Neural cell (in vitro differentiated cells): ENCODE measurements around the gene TMEM9. TPM values are rescaled to one million over a fixed set of nuclear protein-coding genes. Genes with fewer than 3 reads are reported as not detected.

Experiments used
- H2AFZ ChIP-seq: fragments of 200-600, 300-800 bp; sonication (generic), shearing (Covaris generic); 2 replicates; pipeline ENCODE4 v1.6.0; 2014; ENCODE audit warnings: low read depth, mild to moderate bottlenecking, antibody characterized with exemption, low read length, moderate library complexity
- H3F3A ChIP-seq: fragments of 200-600 bp; shearing (Covaris generic); 2 replicates; pipeline ENCODE4 v1.6.1; 2016; ENCODE audit warnings: mild to moderate bottlenecking, moderate library complexity, mixed read lengths, antibody characterized with exemption, low read length; ENCODE audit not compliant: insufficient read depth, poor library complexity, severe bottlenecking
- H3K27ac ChIP-seq: fragments of 200-600, 300-800 bp; sonication (generic), shearing (Covaris generic); 2 replicates; pipeline ENCODE4 v1.5.1; 2014; ENCODE audit warnings: mild to moderate bottlenecking, low read length, moderate library complexity
- H3K27me3 ChIP-seq: fragments of 300-800, 200-600 bp; sonication (generic), shearing (Covaris generic); 2 replicates; pipeline ENCODE4 v1.6.0; 2014; ENCODE audit warnings: mild to moderate bottlenecking, low read depth, low read length, moderate library complexity; ENCODE audit not compliant: insufficient read depth
- H3K36me3 ChIP-seq: fragments of 300-800, 200-600 bp; sonication (generic), shearing (Covaris generic); 2 replicates; pipeline ENCODE4 v1.5.1; 2014; ENCODE audit warnings: mild to moderate bottlenecking, antibody characterized with exemption, low read length, moderate library complexity; ENCODE audit not compliant: insufficient read depth
- H3K4me2 ChIP-seq: fragments of 300-800, 200-600 bp; sonication (generic), shearing (Covaris generic); 2 replicates; pipeline ENCODE4 v1.6.0; 2014; ENCODE audit warnings: mild to moderate bottlenecking, low read length
- H3K4me3 ChIP-seq: fragments of 300-800, 200-600 bp; sonication (generic), shearing (Covaris generic); 2 replicates; pipeline ENCODE4 v1.5.1; 2014; ENCODE audit warnings: mild to moderate bottlenecking, low read length, moderate library complexity
- H3K79me2 ChIP-seq: fragments of 200-600 bp; shearing (Covaris generic); replicated peaks from 2 replicates; pipeline ENCODE4 v1.6.0; 2014; ENCODE audit warnings: mild to moderate bottlenecking, low read length, moderate library complexity; ENCODE audit not compliant: insufficient read depth
- H3K9ac ChIP-seq: fragments of 300-800, 200-600 bp; sonication (generic), shearing (Covaris generic); 2 replicates; pipeline ENCODE4 v1.6.1; 2016; ENCODE audit warnings: mild to moderate bottlenecking, low read length, mixed read lengths
- H3K9me2 ChIP-seq: fragments of 200-600 bp; shearing (Covaris generic); 2 replicates; pipeline ENCODE4 v1.6.1; 2016; ENCODE audit warnings: mild to moderate bottlenecking, low read length, mixed read lengths; ENCODE audit not compliant: insufficient read depth
- H3K9me3 ChIP-seq: fragments of 200-600, 300-800 bp; sonication (generic), shearing (Covaris generic); 2 replicates; pipeline ENCODE4 v1.6.1; 2016; ENCODE audit warnings: mild to moderate bottlenecking, mixed run types, low read length, moderate library complexity, mixed read lengths
- H4K20me1 ChIP-seq: fragments of 200-600 bp; shearing (Covaris generic); 2 replicates; pipeline ENCODE4 v1.6.1; 2016; ENCODE audit warnings: mild to moderate bottlenecking, mixed run types; ENCODE audit not compliant: insufficient read depth
- EP300 ChIP-seq: fragments of 450-650 bp; conservative IDR thresholded peaks from 2 replicates; pipeline ENCODE4 v1.6.1; 2014; ENCODE audit warnings: antibody characterized with exemption, mild to moderate bottlenecking, moderate library complexity; ENCODE audit not compliant: poor library complexity, severe bottlenecking
- EZH2 ChIP-seq: fragments of 200-600, 300-800 bp; shearing (Covaris generic), sonication (generic); IDR thresholded peaks from 2 replicates; pipeline ENCODE4 v1.6.1; 2014; ENCODE audit warnings: antibody characterized with exemption, low read length, borderline replicate concordance, mild to moderate bottlenecking; ENCODE audit not compliant: insufficient read depth, poor library complexity, severe bottlenecking
- MXI1 ChIP-seq: fragments of 450-650 bp; conservative IDR thresholded peaks from 2 replicates; pipeline ENCODE4 v1.6.1; 2014; ENCODE audit warnings: antibody characterized with exemption, mild to moderate bottlenecking; ENCODE audit not compliant: poor library complexity, severe bottlenecking
- POLR2AphosphoS5 ChIP-seq: IDR thresholded peaks from 2 replicates; pipeline ENCODE4 v1.6.1; 2012
- RAD21 ChIP-seq: fragments of 450-650 bp; conservative IDR thresholded peaks from 2 replicates; pipeline ENCODE4 v1.6.1; 2014; ENCODE audit warnings: antibody characterized with exemption, mild to moderate bottlenecking, moderate library complexity
- SMC3 ChIP-seq: fragments of 450-650 bp; conservative IDR thresholded peaks from 2 replicates; pipeline ENCODE4 v1.6.1; 2014; ENCODE audit warnings: antibody characterized with exemption, mild to moderate bottlenecking, moderate library complexity; ENCODE audit not compliant: poor library complexity
- TAF1 ChIP-seq: IDR thresholded peaks from 2 replicates; pipeline ENCODE4 v1.6.1; 2012; ENCODE audit warnings: low read depth
- polyA plus RNA-seq: library from polyadenylated mRNA; depleted of rRNA; stranded (reverse); fragments of >200 nt; gene quantifications from 2 replicates; pipeline ENCODE4 v1.2.3, GENCODE V29; 2014
- TF ChIP-seq, protein P1 (sequence below): IDR thresholded peaks from 2 replicates; pipeline ENCODE4 v1.6.1; 2012; ENCODE audit warnings: borderline replicate concordance
- TF ChIP-seq, protein P2 (sequence below): fragments of 450-650 bp; IDR thresholded peaks from 2 replicates; pipeline ENCODE4 v1.5.1; 2014; ENCODE audit warnings: antibody characterized with exemption, mild to moderate bottlenecking, moderate library complexity; ENCODE audit not compliant: poor library complexity, severe bottlenecking

The TMEM9 gene
- polyA plus RNA-seq, 1 donor from 2014 or later: 182 TPM

DNA sequence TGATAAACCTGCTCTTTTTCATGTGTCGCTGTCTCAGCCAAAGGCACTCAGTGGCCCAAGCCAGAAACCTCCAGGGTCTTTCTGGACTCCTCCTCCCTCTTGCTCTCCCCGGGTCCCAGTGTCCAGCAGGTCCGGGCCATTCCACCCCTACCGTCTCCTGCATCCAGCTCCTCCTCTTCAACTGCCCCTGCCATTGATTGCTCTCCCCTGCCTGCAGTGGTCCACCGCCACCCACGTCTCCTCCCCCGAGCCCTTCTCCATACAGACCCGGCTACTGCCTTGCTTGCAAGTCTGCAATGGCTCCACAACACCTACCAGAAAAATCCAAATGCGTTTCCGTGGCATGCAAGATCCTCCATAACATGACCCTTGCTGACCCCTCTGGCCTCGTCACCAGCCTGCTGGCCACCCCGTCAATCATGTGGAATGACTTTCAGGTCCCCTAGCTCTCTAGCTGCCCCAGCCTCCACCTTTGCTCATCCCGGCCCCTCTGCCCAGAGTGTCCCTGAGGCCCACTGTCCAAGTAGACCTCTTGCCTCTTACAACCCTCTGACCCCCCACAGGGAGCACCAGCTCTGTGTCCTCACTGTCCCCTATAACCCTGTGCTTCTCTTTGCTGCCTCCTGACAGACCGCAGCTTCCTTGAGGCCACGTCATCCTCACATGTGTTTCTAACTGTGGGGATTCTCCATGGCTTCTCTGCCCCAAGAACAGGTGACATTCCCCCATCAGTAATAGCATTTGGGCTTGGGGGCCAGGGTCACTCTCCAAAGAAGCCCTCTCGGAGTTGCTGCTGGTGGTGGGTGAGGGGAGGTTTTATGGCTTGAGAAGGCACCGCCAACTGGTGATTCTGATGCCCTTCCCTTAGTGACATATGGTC is 57.1 kb downstream of the TMEM9 start:
- Histone ChIP-seq H3K4me3 (no peak overlapping the region), H3K9ac (no peak overlapping the region), H2AFZ (no peak overlapping the region), H3K9me3 (no peaks in the 10 kb centered on the region), H3K79me2 (no peaks in the 10 kb centered on the region), H3K27me3 (no peaks in the 10 kb centered on the region), H3K36me3 (no peaks in the 10 kb centered on the region), H3K4me2 (no peak overlapping the region), H3F3A (no peaks in the 10 kb centered on the region), H4K20me1 (no peaks in the 10 kb centered on the region), H3K9me2 (no peaks in the 10 kb centered on the region), H3K27ac (no peak overlapping the region)
- TF ChIP-seq MXI1: no peak

DNA sequence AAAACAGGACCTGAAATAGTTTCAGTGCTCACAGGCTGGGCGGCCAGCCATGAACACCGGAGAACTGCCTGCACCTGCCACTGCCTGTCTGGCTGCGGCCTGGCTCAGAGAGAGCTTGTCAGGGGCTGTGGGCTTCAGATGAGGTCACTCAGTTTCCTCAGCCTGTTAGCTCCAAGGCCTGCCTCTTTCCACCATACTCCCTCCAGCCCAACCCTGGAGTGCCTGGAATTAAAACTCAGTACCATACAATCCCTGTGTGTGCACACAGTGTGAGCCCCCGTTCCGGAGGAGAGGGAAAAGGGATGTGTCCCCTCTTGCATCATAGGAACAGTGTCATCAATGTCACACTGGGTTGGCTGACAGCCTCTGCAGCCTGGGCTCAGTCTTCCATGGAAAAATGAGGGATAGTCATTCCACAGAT is 58.2 kb downstream of the TMEM9 start:
- Histone ChIP-seq H3K4me3 (no peak overlapping the region), H3K79me2 (no peaks in the 10 kb centered on the region), H3K27me3 (no peaks in the 10 kb centered on the region), H4K20me1 (no peaks in the 10 kb centered on the region), H3K27ac (no peak overlapping the region), H3K9me3 (no peaks in the 10 kb centered on the region), H3K9me2 (no peaks in the 10 kb centered on the region), H3K4me2 (no peak overlapping the region), H3K36me3 (no peaks in the 10 kb centered on the region), H3K9ac (no peak overlapping the region), H3F3A (no peaks in the 10 kb centered on the region), H2AFZ (no peak overlapping the region)
- TF ChIP-seq TAF1: no peak
- no peak for TF ChIP-seq SMC3
- no peak for TF ChIP-seq MXI1
- TF ChIP-seq, protein P1, sequence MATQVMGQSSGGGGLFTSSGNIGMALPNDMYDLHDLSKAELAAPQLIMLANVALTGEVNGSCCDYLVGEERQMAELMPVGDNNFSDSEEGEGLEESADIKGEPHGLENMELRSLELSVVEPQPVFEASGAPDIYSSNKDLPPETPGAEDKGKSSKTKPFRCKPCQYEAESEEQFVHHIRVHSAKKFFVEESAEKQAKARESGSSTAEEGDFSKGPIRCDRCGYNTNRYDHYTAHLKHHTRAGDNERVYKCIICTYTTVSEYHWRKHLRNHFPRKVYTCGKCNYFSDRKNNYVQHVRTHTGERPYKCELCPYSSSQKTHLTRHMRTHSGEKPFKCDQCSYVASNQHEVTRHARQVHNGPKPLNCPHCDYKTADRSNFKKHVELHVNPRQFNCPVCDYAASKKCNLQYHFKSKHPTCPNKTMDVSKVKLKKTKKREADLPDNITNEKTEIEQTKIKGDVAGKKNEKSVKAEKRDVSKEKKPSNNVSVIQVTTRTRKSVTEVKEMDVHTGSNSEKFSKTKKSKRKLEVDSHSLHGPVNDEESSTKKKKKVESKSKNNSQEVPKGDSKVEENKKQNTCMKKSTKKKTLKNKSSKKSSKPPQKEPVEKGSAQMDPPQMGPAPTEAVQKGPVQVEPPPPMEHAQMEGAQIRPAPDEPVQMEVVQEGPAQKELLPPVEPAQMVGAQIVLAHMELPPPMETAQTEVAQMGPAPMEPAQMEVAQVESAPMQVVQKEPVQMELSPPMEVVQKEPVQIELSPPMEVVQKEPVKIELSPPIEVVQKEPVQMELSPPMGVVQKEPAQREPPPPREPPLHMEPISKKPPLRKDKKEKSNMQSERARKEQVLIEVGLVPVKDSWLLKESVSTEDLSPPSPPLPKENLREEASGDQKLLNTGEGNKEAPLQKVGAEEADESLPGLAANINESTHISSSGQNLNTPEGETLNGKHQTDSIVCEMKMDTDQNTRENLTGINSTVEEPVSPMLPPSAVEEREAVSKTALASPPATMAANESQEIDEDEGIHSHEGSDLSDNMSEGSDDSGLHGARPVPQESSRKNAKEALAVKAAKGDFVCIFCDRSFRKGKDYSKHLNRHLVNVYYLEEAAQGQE: no peak

DNA sequence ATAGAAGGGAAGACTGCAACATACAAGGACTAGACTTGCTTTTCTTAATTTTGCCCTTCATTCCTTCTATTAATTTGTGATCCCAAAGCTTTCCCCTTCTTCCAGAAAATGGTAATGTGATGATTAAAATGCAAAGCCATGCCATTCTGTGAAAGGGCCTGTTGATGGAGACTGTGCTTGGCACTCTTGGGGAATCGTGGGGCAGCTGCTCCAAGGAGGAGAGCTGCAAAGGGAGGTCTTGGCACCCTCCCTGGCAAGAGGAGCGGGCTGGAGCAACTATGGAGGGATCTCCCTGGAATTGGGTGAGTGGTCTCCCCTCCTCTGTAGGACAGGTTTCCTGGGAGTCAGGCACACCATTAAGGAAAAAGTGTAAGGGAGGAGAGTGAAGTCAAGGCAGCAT is 58.7 kb downstream of the TMEM9 start:
- no peaks in the 10 kb centered on the region for H3K79me2 ChIP-seq
- no peak overlapping the region for H2AFZ ChIP-seq
- no peaks in the 10 kb centered on the region for H3K9me2 ChIP-seq
- H3K4me3 ChIP-seq: no peak overlapping the region
- no peaks in the 10 kb centered on the region for H3K36me3 ChIP-seq
- H3K27ac ChIP-seq: no peak overlapping the region
- H3F3A ChIP-seq: no peaks in the 10 kb centered on the region
- TF ChIP-seq, protein P1: no peak
- TF ChIP-seq MXI1 (no peak), TAF1 (no peak), POLR2AphosphoS5 (no peak), RAD21 (no peak), SMC3 (no peak), EP300 (no peak), EZH2 (no peak)
- TF ChIP-seq, protein P2, sequence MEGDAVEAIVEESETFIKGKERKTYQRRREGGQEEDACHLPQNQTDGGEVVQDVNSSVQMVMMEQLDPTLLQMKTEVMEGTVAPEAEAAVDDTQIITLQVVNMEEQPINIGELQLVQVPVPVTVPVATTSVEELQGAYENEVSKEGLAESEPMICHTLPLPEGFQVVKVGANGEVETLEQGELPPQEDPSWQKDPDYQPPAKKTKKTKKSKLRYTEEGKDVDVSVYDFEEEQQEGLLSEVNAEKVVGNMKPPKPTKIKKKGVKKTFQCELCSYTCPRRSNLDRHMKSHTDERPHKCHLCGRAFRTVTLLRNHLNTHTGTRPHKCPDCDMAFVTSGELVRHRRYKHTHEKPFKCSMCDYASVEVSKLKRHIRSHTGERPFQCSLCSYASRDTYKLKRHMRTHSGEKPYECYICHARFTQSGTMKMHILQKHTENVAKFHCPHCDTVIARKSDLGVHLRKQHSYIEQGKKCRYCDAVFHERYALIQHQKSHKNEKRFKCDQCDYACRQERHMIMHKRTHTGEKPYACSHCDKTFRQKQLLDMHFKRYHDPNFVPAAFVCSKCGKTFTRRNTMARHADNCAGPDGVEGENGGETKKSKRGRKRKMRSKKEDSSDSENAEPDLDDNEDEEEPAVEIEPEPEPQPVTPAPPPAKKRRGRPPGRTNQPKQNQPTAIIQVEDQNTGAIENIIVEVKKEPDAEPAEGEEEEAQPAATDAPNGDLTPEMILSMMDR: no peak
- H3K27me3 ChIP-seq: no peaks in the 10 kb centered on the region
- no peak overlapping the region for H3K9ac ChIP-seq
- H3K9me3 ChIP-seq: no peaks in the 10 kb centered on the region
- no peaks in the 10 kb centered on the region for H4K20me1 ChIP-seq
- no peak overlapping the region for H3K4me2 ChIP-seq
